CD4-positive, alpha-beta memory T cell (primary cell): Measurements from ENCODE around the gene COL5A3. TPM values are rescaled to one million over a fixed set of nuclear protein-coding genes. Genes with fewer than 3 reads are reported as not detected.
A peak's percentile ranks its signal among the peaks of the same experiment; 100 is the strongest.
"Not testable (repeated sequence)": the region's sequence is repeated elsewhere in the genome, so short reads cannot be mapped to it uniquely, and the experiment has no call there.

ENCODE experiments used
- CTCF ChIA-PET: fragments of 350-600 bp; sonication (Branson Sonifier 250); formaldehyde crosslinking; loops from one replicate; lab custom pipeline; 2021; ENCODE audit warnings: inconsistent platforms; ENCODE audit not compliant: partially characterized antibody; lab: Charles Lee
- POLR2A ChIA-PET: fragments of 350-600 bp; sonication (Branson Sonifier 250); formaldehyde crosslinking; loops from one replicate; lab custom pipeline; 2021; ENCODE audit not compliant: partially characterized antibody; lab: Charles Lee
- DNase-seq, 5 donors: peaks; one replicate each; pipeline versions ENCODE4 v3.0.0 to v3.0.0-alpha.2; 2020 to 2022; ENCODE audit warnings: mixed read lengths in 1 of 5
- H3K27ac ChIP-seq: one replicate; pipeline ENCODE4 v1.7.0; 2013; ENCODE audit warnings: low read depth, low read length
- H3K27me3 ChIP-seq: 2 replicates; pipeline ENCODE4 v1.7.0; 2013; ENCODE audit warnings: mild to moderate bottlenecking, low read length, moderate library complexity; ENCODE audit not compliant: insufficient read depth
- H3K36me3 ChIP-seq: 2 replicates; pipeline ENCODE4 v1.7.0; 2013; ENCODE audit warnings: mild to moderate bottlenecking, low read length, moderate library complexity; ENCODE audit not compliant: insufficient read depth
- H3K4me1 ChIP-seq: 2 replicates; pipeline ENCODE4 v1.7.0; 2013; ENCODE audit warnings: mild to moderate bottlenecking, low read length, moderate library complexity; ENCODE audit not compliant: insufficient read depth
- H3K4me3 ChIP-seq, 2 donors: one replicate each; pipeline ENCODE4 v1.7.0; 2013; ENCODE audit warnings: low read length in 2 of 2, mild to moderate bottlenecking in 1 of 2
- H3K9me3 ChIP-seq, 2 donors: one replicate each; pipeline ENCODE4 v1.7.0; 2013; ENCODE audit warnings: low read length in 2 of 2, control low read depth in 1 of 2; ENCODE audit not compliant: control insufficient read depth in 1 of 2
- H3K27ac Mint-ChIP-seq, 7 donors: one replicate each; pipeline ENCODE4 v1.8.0; 2020 to 2021; ENCODE audit warnings: mixed read lengths in 7 of 7, mild to moderate bottlenecking in 6 of 7, inconsistent platforms in 3 of 7, moderate library complexity in 3 of 7
- H3K27me3 Mint-ChIP-seq, 2 donors: one replicate each; pipeline ENCODE4 v1.8.0; 2020 to 2021; ENCODE audit warnings: mixed read lengths in 2 of 2
- H3K36me3 Mint-ChIP-seq, 2 donors: one replicate each; pipeline ENCODE4 v1.8.0; 2020 to 2021; ENCODE audit warnings: mixed read lengths in 2 of 2, inconsistent platforms in 1 of 2, mild to moderate bottlenecking in 1 of 2
- H3K4me1 Mint-ChIP-seq, 4 donors: one replicate each; pipeline ENCODE4 v1.8.0; 2020 to 2021; ENCODE audit warnings: mixed read lengths in 4 of 4, mild to moderate bottlenecking in 1 of 4
- H3K4me3 Mint-ChIP-seq, 8 donors: one replicate each; pipeline ENCODE4 v1.8.0; 2020 to 2021; ENCODE audit warnings: mixed read lengths in 8 of 8, mild to moderate bottlenecking in 7 of 8, moderate library complexity in 6 of 8, inconsistent platforms in 3 of 8
- H3K9me3 Mint-ChIP-seq, 8 donors: one replicate each; pipeline ENCODE4 v1.8.0; 2020 to 2021; ENCODE audit warnings: mixed read lengths in 8 of 8, mild to moderate bottlenecking in 5 of 8, inconsistent platforms in 3 of 8, moderate library complexity in 1 of 8
- intact Hi-C: fragments of 100-400 bp; cut with micrococcal nuclease; formaldehyde crosslinking; loops from one replicate; pipeline ENCODE4 v1.15.1; 2023
- polyA plus RNA-seq, 2 donors: library from polyadenylated mRNA; unstranded; fragments of 300-500 nt; fragmentation: Illumina TruSeq; gene quantifications; one replicate each; pipeline ENCODE4 v1.2.3, GENCODE V29; 2021
- total RNA-seq, 2 experiments: library from RNA; stranded (reverse); gene quantifications; one replicate each; pipeline ENCODE4 v1.2.3, GENCODE V29; 2021

The COL5A3 gene
- total and polyA plus RNA-seq, 4 experiments from 2014 or later, result 0.07 to 4.3 (median 2.0) TPM

DNA sequence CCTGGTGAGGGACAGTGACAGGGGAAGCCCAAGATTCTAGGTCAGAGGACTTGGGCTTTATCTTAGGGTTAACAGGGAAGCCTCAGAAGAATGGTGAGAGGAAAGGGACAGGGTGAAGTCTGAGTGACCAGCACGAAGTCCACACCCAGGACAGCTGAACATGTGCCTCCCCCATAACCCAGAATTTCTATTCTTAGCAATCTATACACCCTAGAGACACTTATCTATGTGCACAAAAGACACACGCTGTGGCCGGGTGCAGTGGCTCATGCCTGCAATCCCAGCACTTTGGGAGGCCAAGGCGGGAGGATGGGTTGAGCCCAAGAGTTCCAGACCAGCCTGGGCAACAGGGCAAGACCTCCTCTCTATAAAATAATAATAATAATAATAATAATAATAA is 62.9 kb downstream of the COL5A3 start:
- Mint-ChIP-seq H3K27me3 (peaks cover 16% of the 10 kb centered on the region in 2 donors), H3K4me1 (peaks cover 0 to 3% (median 1%) of the 10 kb centered on the region in 4 donors), H3K4me3 (no peak overlapping the region), H3K27ac (no peak overlapping the region), H3K9me3 (peaks cover 0 to 12% (median 3%) of the 10 kb centered on the region in 8 donors), H3K36me3 (peaks cover 0 to under 1% of the 10 kb centered on the region in 2 donors)
- CTCF ChIA-PET, result no interaction called here
- Histone ChIP-seq H3K36me3 (no peaks in the 10 kb centered on the region), H3K27ac (no peak overlapping the region), H3K4me3 (no peak overlapping the region), H3K27me3 (peaks cover 2% of the 10 kb centered on the region), H3K9me3 (no peaks in the 10 kb centered on the region), H3K4me1 (no peaks in the 10 kb centered on the region)
- no peak for DNase-seq
- intact Hi-C loops, result no loop called here
- POLR2A ChIA-PET, result no interaction called here

DNA sequence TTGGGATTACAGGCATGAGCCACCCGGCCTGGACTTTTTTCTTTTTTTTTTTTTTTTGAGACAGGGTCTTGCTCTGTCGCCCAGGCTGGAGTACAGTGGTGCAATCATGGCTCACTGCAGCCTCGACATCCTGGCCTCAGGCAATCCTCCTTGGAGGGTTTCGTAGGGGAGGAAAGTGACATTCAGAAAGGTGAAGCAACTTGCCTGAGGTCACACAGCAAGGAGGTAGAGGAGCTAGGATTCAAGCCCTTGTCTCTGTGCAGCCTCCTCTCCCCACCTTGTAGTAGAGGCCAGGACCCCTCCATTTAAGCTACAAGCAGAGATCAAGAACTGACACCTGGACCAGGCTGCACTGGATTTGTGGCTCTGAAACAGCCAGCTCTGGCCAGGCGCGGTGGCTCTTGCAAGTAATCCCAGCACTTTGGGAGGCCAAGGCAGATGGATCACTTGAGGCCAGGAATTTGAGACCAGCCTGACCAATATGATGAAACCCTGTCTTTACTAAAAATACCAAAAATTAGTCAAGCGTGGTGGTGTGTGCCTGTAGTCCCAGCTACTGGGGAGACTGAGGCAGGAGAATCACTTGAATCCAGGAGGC is 63.7 kb downstream of the COL5A3 start:
- POLR2A ChIA-PET, result not testable (repeated sequence)

DNA sequence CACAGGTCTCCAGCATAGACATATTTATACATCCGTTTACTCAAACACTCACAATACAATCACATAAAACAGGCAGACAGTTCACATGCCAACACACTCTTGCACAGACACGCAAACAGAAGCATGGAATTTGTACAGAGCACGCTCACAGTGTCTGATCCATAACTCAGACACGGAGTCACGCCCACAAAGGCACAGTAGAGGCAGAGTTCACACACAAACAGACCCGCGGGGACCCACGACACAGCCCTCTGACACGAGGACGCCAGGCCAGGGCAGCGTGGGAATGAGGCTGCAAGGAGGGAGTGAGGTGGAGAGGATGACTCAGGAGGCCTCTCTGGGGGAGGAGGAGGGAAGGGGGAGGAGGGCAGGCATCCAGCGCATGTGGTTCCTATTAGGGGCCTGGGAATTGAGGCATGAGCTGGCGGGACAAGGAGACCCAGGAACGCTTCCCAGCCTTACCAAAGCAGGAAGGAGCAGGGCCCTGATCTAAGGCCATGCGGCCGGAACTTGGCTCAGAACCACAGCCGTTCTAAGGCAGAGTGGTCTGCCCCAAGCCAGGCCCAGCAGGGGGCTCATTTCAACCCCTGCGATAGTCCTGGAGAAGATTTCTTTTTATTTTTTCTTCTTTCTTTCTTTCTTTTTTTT is 64.9 kb downstream of the COL5A3 start:
- peaks cover 0 to 3% (median 1%) of the 10 kb centered on the region in 4 donors for H3K4me1 Mint-ChIP-seq
- no peak overlapping the region for H3K4me3 ChIP-seq
- POLR2A ChIA-PET, result no interaction called here
- no peak overlapping the region for H3K27ac ChIP-seq
- no peak overlapping the region for H3K4me3 Mint-ChIP-seq
- CTCF ChIA-PET, result interaction anchor here (0.7 kb wide), 1 partner anchor 13 kb away, joined by 3 read pairs; no protein-coding TSS in a partner anchor
- H3K27me3 ChIP-seq, result peaks cover 3% of the 10 kb centered on the region
- peaks cover 0 to 6% of the 10 kb centered on the region in 2 donors for H3K9me3 ChIP-seq
- peaks cover 14 to 20% of the 10 kb centered on the region in 2 donors for H3K27me3 Mint-ChIP-seq
- H3K36me3 ChIP-seq, result no peaks in the 10 kb centered on the region
- peaks cover 0 to 4% of the 10 kb centered on the region in 2 donors for H3K36me3 Mint-ChIP-seq
- H3K27ac Mint-ChIP-seq, result peak overlapping the region in 2 of 7 donors; percentile 53 to 70
- H3K4me1 ChIP-seq, result no peaks in the 10 kb centered on the region
- intact Hi-C loops, result no loop called here
- H3K9me3 Mint-ChIP-seq, result peaks cover 0 to 27% (median 15%) of the 10 kb centered on the region in 8 donors
- DNase-seq, result no peak

More for the DNA sequence above, 63.7 kb downstream of the COL5A3 start:
- H3K4me3 ChIP-seq, intact Hi-C loops, CTCF ChIA-PET, H3K27ac Mint-ChIP-seq, H3K36me3 Mint-ChIP-seq, H3K27me3 ChIP-seq, H3K4me1 Mint-ChIP-seq, H3K4me1 ChIP-seq, H3K36me3 ChIP-seq, H3K9me3 ChIP-seq, H3K27ac ChIP-seq, H3K4me3 Mint-ChIP-seq, DNase-seq: not testable (repeated sequence)
- H3K27me3 Mint-ChIP-seq, result peaks cover 14 to 18% of the 10 kb centered on the region in 2 donors
- peaks cover 0 to 20% (median 11%) of the 10 kb centered on the region in 8 donors for H3K9me3 Mint-ChIP-seq

DNA sequence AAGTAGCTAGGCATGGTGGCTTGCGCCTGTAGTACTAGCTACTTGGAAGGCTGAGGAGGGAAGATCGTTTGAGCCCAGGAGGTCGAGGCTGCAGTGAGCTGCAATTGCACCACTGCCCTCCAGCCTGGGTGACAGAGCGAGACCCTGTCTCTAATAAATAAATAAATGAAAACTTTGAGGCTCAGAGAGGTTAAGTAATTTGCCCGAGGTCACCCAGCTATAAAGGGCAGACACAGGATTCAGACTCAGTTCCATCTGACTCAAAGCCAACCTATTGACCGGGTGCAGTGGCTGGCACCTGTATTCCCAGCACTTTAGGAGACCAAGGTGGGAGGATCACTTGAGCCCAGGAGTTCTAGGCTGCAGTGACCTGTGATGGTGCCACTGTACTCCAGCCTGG is 66.6 kb downstream of the COL5A3 start:
- ChIA-PET CTCF (interaction anchor here (1.2 to 2.1 kb wide), 3 partner anchors 13 to 84 kb away, joined by 6 to 7 read pairs (median 7); no protein-coding TSS in a partner anchor), POLR2A (no interaction called here)
- H3K9me3 Mint-ChIP-seq, result peaks cover 0 to 27% (median 15%) of the 10 kb centered on the region in 8 donors
- H3K4me1 ChIP-seq, result no peaks in the 10 kb centered on the region
- no peak overlapping the region for H3K4me3 ChIP-seq
- no peak for DNase-seq
- peaks cover 3% of the 10 kb centered on the region for H3K27me3 ChIP-seq
- H3K27ac Mint-ChIP-seq, result no peak overlapping the region
- H3K4me1 Mint-ChIP-seq, result peaks cover 0 to 3% (median 1%) of the 10 kb centered on the region in 4 donors
- H3K36me3 Mint-ChIP-seq, result peaks cover 0 to 4% of the 10 kb centered on the region in 2 donors
- intact Hi-C loops, result no loop called here
- H3K36me3 ChIP-seq, result no peaks in the 10 kb centered on the region
- no peak overlapping the region for H3K27ac ChIP-seq
- H3K27me3 Mint-ChIP-seq, result peaks cover 15 to 23% of the 10 kb centered on the region in 2 donors
- H3K9me3 ChIP-seq, result peaks cover 0 to 6% of the 10 kb centered on the region in 2 donors
- H3K4me3 Mint-ChIP-seq, result no peak overlapping the region

DNA sequence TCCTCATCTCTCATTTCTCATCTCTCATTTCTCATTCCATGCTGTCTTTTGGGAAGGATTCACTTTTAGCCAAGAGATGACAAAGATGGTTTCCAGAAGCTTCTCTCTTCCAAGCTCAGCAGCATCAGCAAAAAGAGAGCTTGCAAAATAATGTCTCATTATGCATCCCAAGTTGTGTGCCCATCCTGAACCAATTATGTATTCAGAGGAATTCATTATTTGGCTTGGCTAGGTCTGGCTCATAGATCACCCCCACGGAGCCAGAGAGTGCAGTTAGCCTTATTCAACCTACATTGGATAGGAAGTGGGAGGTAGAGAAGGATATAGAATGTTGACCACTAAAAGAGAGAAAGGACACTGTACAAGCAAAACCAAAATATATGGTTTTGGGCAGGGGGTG is 68.6 kb downstream of the COL5A3 start:
- no peak for DNase-seq
- H3K9me3 ChIP-seq, result peaks cover 0 to 6% of the 10 kb centered on the region in 2 donors
- Mint-ChIP-seq H3K36me3 (peaks cover 0 to 4% of the 10 kb centered on the region in 2 donors), H3K4me1 (peaks cover 4 to 6% (median 5%) of the 10 kb centered on the region in 4 donors), H3K4me3 (no peak overlapping the region), H3K27ac (no peak overlapping the region), H3K27me3 (peaks cover 19 to 26% of the 10 kb centered on the region in 2 donors), H3K9me3 (peaks cover 0 to 27% (median 16%) of the 10 kb centered on the region in 8 donors)
- H3K4me3 ChIP-seq, result no peak overlapping the region
- H3K27me3 ChIP-seq, result peaks cover 7% of the 10 kb centered on the region
- H3K4me1 ChIP-seq, result peaks cover 5% of the 10 kb centered on the region
- CTCF ChIA-PET, result interaction anchor here (1.3 kb wide), 1 partner anchor 86 kb away, joined by 5 read pairs; no protein-coding TSS in a partner anchor
- H3K27ac ChIP-seq, result no peak overlapping the region
- intact Hi-C loops, result no loop called here
- no peaks in the 10 kb centered on the region for H3K36me3 ChIP-seq
- POLR2A ChIA-PET, result no interaction called here

DNA sequence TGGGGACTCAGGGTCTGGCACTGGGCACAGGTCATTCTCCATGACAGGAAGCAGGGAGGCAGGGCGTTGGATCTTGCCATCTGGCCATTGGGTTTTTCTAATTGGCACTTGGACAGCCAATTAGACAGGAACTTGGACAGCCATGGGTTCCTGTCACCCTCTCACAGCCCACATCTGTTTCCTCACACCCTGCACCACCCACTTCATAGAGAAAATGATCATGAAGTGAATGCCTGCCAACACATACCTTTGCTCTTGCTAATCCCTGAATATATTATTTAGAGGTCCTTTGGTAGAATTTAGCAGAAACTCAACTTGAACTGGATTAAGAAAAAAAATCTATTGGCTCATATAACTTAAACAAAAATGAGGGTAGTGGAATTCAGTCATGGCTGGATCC is 69.1 kb downstream of the COL5A3 start:
- CTCF ChIA-PET, result interaction anchor here (1.3 kb wide), 1 partner anchor 86 kb away, joined by 5 read pairs; no protein-coding TSS in a partner anchor

DNA sequence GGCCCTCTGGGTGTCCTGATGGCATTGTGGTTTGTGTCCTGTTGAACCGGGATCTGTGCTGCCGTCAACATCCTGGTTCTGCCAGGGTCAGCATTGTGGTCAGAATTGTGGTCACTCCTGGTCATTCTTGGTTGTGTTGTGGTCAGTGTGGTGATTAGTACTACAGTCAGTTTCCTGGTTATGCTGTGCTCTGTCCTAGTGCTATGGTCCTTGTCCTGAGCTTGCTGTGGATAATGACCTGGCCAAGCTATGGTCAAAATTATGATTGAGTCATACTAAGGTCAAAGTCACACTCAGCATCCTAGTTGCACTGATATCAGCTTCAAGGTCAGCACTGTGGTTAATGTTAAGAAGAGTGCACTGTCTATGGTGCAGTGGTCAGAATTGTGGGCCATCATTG is 69.5 kb downstream of the COL5A3 start:
- CTCF ChIA-PET, result interaction anchor here (1.3 kb wide), 1 partner anchor 87 kb away, joined by 5 read pairs; no protein-coding TSS in a partner anchor
- no peaks in the 10 kb centered on the region for H3K36me3 ChIP-seq
- intact Hi-C loops, result no loop called here
- peaks cover 0 to 6% of the 10 kb centered on the region in 2 donors for H3K9me3 ChIP-seq
- Mint-ChIP-seq H3K4me3 (no peak overlapping the region), H3K27ac (no peak overlapping the region), H3K9me3 (peaks cover 0 to 27% (median 16%) of the 10 kb centered on the region in 8 donors), H3K27me3 (peaks cover 20 to 27% of the 10 kb centered on the region in 2 donors), H3K36me3 (peaks cover 0 to 4% of the 10 kb centered on the region in 2 donors), H3K4me1 (peaks cover 5 to 9% (median 7%) of the 10 kb centered on the region in 4 donors)
- peaks cover 9% of the 10 kb centered on the region for H3K4me1 ChIP-seq
- no peak for DNase-seq
- H3K27me3 ChIP-seq, result peaks cover 9% of the 10 kb centered on the region
- H3K4me3 ChIP-seq, result no peak overlapping the region
- H3K27ac ChIP-seq, result no peak overlapping the region
- POLR2A ChIA-PET, result no interaction called here

More for the DNA sequence above, 69.1 kb downstream of the COL5A3 start:
- POLR2A ChIA-PET, result no interaction called here
- peaks cover 0 to 6% of the 10 kb centered on the region in 2 donors for H3K9me3 ChIP-seq
- Mint-ChIP-seq H3K27me3 (peaks cover 19 to 26% of the 10 kb centered on the region in 2 donors), H3K36me3 (peaks cover 0 to 4% of the 10 kb centered on the region in 2 donors), H3K27ac (no peak overlapping the region), H3K4me1 (peaks cover 5 to 8% (median 6%) of the 10 kb centered on the region in 4 donors), H3K9me3 (peaks cover 0 to 27% (median 16%) of the 10 kb centered on the region in 8 donors), H3K4me3 (no peak overlapping the region)
- no peak overlapping the region for H3K27ac ChIP-seq
- no peaks in the 10 kb centered on the region for H3K36me3 ChIP-seq
- DNase-seq, result no peak
- intact Hi-C loops, result no loop called here
- peaks cover 6% of the 10 kb centered on the region for H3K4me1 ChIP-seq
- H3K27me3 ChIP-seq, result peaks cover 9% of the 10 kb centered on the region
- H3K4me3 ChIP-seq, result no peak overlapping the region
